NCI-H2081 treated with DMSO at 0.1 percent for 48 hours (cell line): ENCODE results near the gene ATRNL1.
"Not testable (repeated sequence)": the region's sequence is repeated elsewhere in the genome, so short reads cannot be mapped to it uniquely, and the experiment has no call there.

Source experiments
- DNase-seq: peaks from one replicate; lab custom pipeline; 2025; lab: John Stamatoyannopoulos, UW

ATRNL1 gene

GRCh38 chr10:115219203-115219602, 126.0 kb downstream of the ATRNL1 start:
- no peak for DNase-seq

DNA sequence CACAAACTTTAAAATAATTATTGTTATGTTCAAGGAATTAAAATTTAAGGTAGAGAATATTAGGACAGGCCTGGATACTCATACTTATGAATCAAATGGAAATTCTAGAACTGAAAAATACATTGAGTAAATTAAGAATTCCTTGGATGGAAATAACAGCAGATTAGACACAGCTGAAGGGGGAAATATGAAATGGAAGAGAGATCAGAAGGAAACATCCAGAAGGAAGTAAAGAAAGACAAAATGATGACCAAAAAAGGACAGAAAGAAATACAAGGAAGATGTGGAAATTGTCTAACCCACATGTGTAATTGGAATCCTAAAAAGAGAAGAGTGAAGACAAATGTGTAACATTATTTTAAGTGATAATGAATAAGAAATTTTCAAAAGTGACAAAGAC, 128.9 kb downstream of the ATRNL1 start:
- no peak for DNase-seq

- DNase-seq = no peak
These were observed 146.6 kb downstream of the ATRNL1 start for GRCh38 chr10:115239761-115240160.

DNA sequence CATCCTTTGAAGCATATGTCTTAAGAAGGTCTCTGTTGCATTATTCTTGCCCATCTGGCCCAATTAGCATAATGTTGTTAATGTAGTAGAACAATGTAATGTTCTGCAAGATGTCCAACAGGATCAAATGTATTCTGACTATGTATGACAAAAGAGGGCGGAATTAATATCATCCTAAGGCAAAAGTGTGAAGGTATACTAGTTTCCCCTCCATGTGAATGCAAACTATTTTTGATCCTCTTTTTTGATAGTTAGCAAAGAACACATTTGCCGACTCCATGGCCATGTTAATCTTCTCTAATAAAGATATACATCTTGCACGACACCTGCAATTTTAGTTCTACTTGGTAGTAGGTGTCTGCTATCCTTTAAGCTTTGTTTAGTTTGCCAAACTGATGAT, 157.6 kb downstream of the ATRNL1 start:
- DNase-seq = no peak

DNA sequence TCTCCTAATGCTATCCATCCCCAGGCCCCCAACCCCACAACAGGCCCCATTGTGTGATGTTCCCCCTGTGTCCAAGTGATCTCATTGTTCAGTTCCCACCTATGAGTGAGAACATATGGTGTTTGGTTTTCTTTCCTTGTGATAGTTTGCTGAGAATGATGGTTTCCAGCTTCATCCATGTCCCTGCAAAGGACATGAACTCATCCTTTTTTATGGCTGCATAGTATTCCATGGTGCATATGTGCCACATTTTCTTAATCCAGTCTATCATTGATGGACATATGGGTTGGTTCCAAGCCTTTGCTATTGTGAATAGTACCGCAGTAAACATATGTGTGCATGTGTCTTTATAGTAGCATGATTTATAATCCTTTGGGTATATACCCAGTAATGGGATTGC, 160.6 kb downstream of the ATRNL1 start:
- DNase-seq = not testable (repeated sequence)

- no peak for DNase-seq
These were observed 179.3 kb downstream of the ATRNL1 start for GRCh38 chr10:115272482-115272881.

DNA sequence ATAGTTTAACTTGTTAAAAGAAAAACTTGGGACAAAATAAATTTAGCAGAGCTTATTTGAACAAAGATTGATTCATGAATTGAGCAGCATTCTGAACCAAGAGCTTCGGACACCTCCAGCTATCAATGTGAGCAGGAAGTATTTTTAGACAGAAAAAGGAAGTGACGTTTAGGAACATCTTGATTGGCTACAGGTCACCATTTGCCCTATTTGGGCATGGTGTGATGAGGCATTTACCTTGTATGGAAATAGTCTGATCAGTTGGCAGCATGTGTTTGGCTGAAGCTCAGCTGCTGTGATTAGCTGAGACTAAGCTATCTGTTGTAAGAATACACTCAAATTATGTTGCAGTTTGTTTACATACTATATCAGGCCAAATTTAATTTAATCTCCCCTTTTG, 185.1 kb downstream of the ATRNL1 start:
- no peak for DNase-seq

GRCh38 chr10:115295213-115295805, 202.1 kb downstream of the ATRNL1 start:
- no peak for DNase-seq

- DNase-seq = no peak
These were observed 206.9 kb downstream of the ATRNL1 start for GRCh38 chr10:115300080-115300479.

GRCh38 chr10:115319669-115320068, 226.5 kb downstream of the ATRNL1 start:
- not testable (repeated sequence) for DNase-seq

DNA sequence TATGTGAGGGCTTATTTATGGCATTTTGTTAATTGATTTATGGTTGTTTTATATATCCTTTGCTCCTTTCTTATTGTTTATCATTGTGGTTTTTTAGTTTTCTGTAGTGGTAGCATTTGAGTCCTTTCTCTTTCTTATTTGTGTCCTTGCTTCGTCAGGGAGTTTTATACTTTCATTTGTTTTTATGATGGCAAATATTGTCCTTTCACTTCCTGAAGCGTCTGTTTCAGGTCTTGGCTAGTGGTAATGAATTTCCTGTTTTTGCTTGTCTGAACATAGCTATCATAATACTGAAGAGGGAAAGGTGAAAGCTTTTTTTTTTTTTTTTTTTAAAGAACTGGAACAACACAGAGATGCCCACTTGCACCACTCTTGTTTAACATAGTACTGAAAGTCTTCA, 228.2 kb downstream of the ATRNL1 start:
- DNase-seq = no peak

DNA sequence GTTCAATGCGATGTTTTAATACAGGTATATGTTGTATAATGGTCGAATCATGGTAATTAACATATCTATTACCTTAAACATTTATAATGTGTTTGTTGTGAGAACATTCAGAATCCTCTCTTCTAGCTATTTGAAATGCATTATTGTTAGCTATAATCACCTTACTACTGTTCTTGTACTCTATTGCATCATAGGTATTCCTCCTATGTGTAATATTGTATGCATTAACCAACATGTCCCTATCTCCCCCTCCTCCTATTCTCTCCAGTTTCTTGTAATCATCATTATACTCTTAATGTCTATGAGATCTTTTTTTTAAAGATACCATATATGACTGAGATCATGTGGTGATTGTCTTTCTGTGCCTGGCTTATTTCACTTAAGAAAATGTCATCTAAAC, 235.2 kb downstream of the ATRNL1 start:
- no peak for DNase-seq

DNA sequence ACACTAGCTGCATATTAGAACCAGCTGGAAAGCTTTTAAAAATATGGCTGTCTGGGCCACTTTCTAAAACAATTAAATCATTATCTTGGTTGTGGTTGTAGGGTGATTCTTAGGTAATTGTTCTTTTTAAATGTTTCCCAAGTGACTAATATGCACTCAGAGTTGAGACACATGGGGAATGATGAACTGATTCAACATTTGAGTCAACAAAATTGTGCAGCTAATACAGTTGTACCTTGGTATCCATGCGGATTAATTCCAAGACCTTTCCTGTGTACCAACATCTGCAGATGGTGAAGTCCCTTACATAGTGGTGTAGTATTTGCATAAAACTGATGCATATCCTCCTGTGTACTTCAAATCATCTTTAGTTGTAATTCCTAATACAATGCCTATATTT, 242.2 kb downstream of the ATRNL1 start:
- DNase-seq = no peak

- no peak for DNase-seq
These were observed 262.1 kb downstream of the ATRNL1 start for GRCh38 chr10:115355162-115355760.

DNA sequence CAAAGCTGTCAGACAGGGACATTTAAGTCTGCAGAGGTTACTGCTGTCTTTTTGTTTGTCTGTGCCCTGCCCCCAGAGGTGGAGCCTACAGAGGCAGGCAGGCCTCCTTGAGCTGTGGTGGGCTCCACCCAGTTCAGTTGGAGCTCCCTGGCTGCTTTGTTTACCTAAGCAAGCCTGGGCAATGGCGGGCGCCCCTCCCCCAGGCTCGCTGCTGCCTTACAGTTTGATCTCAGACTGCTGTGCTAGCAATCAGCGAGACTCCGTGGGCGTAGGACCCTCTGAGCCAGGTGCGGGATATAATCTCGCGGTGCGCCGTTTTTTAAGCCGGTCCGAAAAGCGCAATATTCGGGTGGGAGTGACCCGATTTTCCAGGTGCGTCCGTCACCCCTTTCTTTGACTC, 274.8 kb downstream of the ATRNL1 start:
- not testable (repeated sequence) for DNase-seq

DNA sequence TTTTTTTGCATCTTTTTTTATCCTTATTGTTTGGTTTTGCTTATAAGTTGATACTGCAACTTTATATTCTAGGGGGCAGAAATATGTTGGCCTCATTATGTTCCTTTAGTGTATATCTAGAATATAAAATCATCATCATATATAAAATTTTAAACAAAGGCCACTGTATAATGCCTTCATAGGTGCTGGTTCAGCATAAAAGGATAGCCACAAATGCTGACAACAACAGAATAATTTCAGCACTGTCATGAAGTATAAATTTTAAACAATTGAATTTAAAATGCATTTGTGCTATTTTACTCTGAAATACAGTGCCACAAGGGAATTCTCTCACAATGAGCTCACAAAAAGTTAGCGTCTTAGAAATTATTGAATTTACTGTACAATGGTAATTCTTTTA, 285.9 kb downstream of the ATRNL1 start:
- DNase-seq = no peak

GRCh38 chr10:115384665-115385064, 291.5 kb downstream of the ATRNL1 start:
- DNase-seq = no peak

DNA sequence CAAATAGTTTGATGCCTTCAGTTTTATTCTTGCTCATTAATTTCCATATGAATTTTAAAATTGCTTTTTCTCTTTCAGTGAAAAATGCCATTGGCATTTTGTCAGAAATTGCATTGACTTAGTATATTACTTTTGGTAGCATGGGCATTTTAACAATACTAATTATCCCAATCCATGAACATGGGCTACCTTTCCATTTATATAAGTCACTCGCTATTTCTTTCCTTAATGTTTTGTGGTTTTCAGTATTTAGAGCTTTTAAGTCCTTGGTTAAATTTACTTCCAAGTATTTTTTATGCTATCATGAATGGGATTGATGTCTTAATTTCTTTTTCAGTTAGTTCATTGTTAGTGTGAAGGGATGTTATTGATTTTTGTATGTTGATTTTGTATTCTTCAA, 297.4 kb downstream of the ATRNL1 start:
- DNase-seq = no peak

DNA sequence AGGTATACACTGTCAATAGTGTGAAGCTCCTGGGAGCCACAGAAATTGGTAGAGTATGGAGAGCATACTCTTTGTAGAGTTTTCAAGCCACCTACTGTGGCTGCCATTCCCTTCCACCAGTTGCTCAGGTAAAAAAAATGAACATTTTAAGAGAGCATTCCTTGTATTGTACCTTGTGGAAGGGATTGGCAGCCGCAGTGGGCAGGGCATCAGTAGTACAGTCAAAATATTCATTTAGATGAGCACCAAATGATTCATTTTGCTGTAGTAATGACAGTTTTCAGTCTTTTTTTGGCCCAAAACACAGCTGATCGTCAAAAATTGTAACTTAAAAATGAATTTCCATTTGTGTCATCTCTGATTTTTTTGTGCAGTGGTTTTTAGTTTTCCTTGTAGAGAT, 304.9 kb downstream of the ATRNL1 start:
- DNase-seq = no peak

DNA sequence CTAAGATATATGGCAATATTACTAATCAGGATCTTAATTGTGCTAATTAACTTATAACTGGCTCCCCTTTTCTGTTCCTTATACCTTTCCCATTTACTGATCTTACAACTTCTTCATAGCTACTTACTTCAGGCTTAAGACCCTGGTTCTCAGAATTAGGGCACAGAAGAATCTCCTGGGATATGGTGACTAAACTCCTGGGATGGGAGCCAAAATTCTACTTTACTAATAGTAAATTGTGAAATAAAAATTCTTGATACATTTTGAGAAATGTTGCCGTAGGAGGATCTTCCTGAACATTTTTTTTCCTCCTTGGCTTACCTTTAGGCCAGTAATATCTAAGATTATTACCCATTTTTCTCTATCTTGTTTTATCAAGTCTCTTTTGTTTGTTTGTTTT, 309.5 kb downstream of the ATRNL1 start:
- no peak for DNase-seq

GRCh38 chr10:115405838-115406237, 312.7 kb downstream of the ATRNL1 start:
- DNase-seq = not testable (repeated sequence)

GRCh38 chr10:115409347-115409746, 316.2 kb downstream of the ATRNL1 start:
- DNase-seq = no peak

GRCh38 chr10:115417585-115418265, 324.6 kb downstream of the ATRNL1 start:
- no peak for DNase-seq

DNA sequence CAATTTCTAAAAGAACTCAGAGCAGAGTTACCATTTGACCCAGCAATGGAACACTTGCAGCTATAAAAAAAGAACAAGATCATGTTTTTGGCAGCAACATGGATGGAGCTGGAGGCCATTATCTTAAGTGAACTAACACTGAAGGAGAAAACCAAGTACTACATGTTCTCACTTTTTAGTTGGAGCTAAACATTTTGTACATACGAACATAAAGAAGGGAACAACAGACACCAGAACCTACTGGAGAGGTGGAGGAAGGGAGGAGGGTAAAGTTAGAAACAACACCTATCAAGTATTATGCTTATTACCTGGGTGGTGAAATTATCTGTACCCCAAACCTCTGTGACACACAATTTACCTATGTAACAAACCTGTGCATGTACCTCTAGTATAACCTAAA, 329.5 kb downstream of the ATRNL1 start:
- no peak for DNase-seq
